BLaER1 (cell line): ENCODE measurements around the gene TIMM10B.

ENCODE experiments used
- H3K27ac ChIP-seq: shearing (Covaris generic); formaldehyde crosslinking; 2 replicates; pipeline ENCODE4 v1.8.1; 2022
- H3K27me3 ChIP-seq: shearing (Covaris generic); formaldehyde crosslinking; 2 replicates; pipeline ENCODE4 v1.8.1; 2022
- H3K36me3 ChIP-seq: shearing (Covaris generic); formaldehyde crosslinking; 2 replicates; pipeline ENCODE4 v1.8.1; 2022
- H3K4me1 ChIP-seq: shearing (Covaris generic); formaldehyde crosslinking; 2 replicates; pipeline ENCODE4 v1.8.1; 2022
- H3K4me2 ChIP-seq: shearing (Covaris generic); formaldehyde crosslinking; 2 replicates; pipeline ENCODE4 v1.8.1; 2022
- H3K4me3 ChIP-seq: shearing (Covaris generic); formaldehyde crosslinking; 2 replicates; pipeline ENCODE4 v1.8.1; 2022
- H3K9ac ChIP-seq: shearing (Covaris generic); formaldehyde crosslinking; 2 replicates; pipeline ENCODE4 v1.8.1; 2022
- H3K9me3 ChIP-seq: shearing (Covaris generic); formaldehyde crosslinking; 2 replicates; pipeline ENCODE4 v1.8.1; 2022
- H4K20me1 ChIP-seq: shearing (Covaris generic); formaldehyde crosslinking; 2 replicates; pipeline ENCODE4 v1.8.1; 2022
- Cebpa-rat ChIP-seq: shearing (Covaris generic); IDR thresholded peaks from 2 replicates; pipeline ENCODE4 v1.8.1; 2022

Gene TIMM10B

DNA sequence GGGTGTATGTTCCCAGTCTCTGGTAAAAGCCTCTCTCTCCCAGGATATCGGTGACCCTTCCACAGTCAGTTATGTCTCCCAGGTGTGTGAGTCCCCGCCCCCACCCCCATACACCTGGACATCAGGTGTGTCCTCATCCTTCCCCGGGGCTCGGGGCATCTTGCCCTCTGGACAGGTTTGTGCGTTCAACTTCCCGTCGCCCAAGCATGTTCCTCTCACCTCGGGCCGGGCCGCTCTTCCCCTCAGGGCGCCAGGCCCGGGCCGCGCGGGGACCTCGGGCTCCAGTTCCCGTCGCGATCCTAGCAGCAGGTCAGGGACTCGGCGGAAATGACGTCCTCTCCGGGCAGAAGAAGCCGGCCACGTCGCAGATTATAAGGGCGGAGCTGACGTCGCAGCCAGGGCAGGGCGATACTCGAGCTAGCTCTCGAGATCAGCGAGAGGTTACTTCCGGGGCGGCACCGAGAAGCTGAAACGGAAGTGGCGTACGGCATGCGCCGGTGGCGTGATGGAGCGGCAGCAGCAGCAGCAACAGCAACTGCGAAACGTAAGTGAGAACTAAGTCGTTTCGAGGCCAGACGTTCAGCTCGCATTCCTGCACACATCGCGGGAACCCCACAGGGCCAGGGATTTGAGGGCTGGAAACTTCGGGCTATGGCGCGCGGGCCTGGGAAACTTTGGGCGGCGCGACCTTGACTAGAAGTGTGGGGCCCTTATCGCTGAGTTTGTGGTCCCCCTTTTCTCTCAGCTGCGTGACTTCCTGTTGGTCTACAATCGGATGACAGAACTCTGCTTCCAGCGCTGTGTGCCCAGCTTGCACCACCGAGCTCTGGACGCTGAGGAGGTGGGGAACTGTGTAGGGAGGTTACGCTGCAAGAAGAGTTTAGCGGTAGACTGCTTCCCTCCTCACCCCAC is at the start of gene TIMM10B, which contains the start of gene ARFIP2:
TSS of gene TIMM10B (plus strand) at position 490 of the 912 bp plus-strand sequence. CDS start at position 506, 16 bp downstream.
TSS of gene ARFIP2 (minus strand) at position 320 of the 912 bp plus-strand sequence. CDS start 910 bp downstream, outside the sequence.
- no peak for TF ChIP-seq Cebpa-rat
- no peaks in the 10 kb centered on the region for H3K9me3 ChIP-seq
- H3K4me1 ChIP-seq, result peaks cover 27% of the 10 kb centered on the region
- peak within 1 kb of the TSS; percentile 94 for H3K4me3 ChIP-seq
- peaks cover 40% of the 10 kb centered on the region for H4K20me1 ChIP-seq
- H3K27ac ChIP-seq, result peak within 1 kb of the TSS; percentile 90
- peak within 1 kb of the TSS; percentile 93 for H3K9ac ChIP-seq
- peaks cover 75% of the 10 kb centered on the region for H3K36me3 ChIP-seq
- H3K27me3 ChIP-seq, result no peaks in the 10 kb centered on the region
- H3K4me2 ChIP-seq, result peak within 1 kb of the TSS; percentile 98

DNA sequence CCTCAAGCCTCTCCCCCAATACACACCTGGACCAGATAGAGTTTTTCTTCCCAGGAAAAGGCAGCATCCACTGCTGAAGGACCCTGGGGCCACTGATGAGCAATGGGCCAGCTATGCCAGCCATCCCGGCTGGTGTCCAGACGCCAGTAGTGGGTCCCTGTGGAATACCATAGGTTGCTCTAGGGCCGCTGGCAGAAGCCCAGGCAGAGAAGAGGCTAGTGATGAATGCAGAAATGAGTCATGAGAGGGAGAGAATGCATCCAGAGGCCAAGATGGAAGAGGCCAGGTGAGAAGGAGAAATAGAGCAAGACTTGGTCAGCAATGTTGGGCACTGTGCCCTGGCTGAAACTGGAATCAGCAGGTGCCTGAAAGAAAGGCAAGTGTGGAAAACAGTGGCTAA is 49.4 kb upstream of the TIMM10B start:
- Histone ChIP-seq H3K9me3 (no peaks in the 10 kb centered on the region; the same call in 1 of the 2 replicates), H3K27me3 (no peaks in the 10 kb centered on the region), H3K4me2 (no peak overlapping the region), H4K20me1 (no peaks in the 10 kb centered on the region), H3K4me3 (no peak overlapping the region), H3K4me1 (peaks cover 42% of the 10 kb centered on the region), H3K36me3 (no peaks in the 10 kb centered on the region), H3K27ac (no peak overlapping the region), H3K9ac (no peak overlapping the region)
- TF ChIP-seq Cebpa-rat, result no peak

DNA sequence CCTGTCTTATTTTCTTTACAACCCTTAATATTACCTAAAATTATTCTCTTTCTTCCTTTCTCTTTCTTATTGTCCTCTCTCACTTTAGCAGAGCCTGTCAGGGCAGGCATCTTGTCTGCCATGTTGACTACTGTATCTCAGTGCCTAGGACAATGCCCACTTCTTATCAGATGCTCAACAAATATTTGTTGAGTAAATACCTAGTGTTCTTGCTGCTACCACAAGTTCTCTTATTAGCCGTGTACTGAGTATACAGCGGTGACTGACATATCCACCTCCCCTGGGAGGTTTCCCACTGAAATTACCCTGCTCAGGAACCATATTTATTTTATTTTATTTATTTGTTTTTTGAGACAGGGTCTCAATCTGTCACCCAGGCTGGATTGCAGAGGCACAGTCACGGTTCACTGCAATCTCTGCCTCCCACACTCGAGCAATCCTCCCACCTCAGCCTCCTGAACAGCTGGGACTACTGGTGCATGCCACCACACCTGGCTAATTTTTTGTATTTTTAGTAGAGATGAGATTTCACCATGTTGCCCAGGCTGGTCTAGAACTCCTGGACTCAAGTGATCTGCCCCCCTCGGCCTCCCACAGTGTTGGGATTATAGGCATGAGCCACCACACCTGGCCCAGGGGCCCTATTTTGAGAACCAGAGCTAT is 47.2 kb upstream of the TIMM10B start:
- no peaks in the 10 kb centered on the region for H4K20me1 ChIP-seq
- no peak for TF ChIP-seq Cebpa-rat
- H3K27ac ChIP-seq, result peak overlapping the region; percentile 25; the same call in 1 of the 2 replicates
- H3K9me3 ChIP-seq, result no peaks in the 10 kb centered on the region; the same call in 1 of the 2 replicates
- H3K9ac ChIP-seq, result no peak overlapping the region
- H3K4me2 ChIP-seq, result peak overlapping the region; percentile 59
- H3K4me3 ChIP-seq, result no peak overlapping the region
- no peaks in the 10 kb centered on the region for H3K27me3 ChIP-seq
- H3K36me3 ChIP-seq, result no peaks in the 10 kb centered on the region
- peaks cover 57% of the 10 kb centered on the region for H3K4me1 ChIP-seq

- H3K27me3 ChIP-seq, result no peaks in the 10 kb centered on the region
- no peak overlapping the region for H3K4me3 ChIP-seq
- H3K9ac ChIP-seq, result no peak overlapping the region
- TF ChIP-seq Cebpa-rat, result no peak
- H4K20me1 ChIP-seq, result no peaks in the 10 kb centered on the region
- no peaks in the 10 kb centered on the region for H3K36me3 ChIP-seq
- H3K27ac ChIP-seq, result no peak overlapping the region
- peak overlapping the region; percentile 23; the same call in 1 of the 2 replicates for H3K4me2 ChIP-seq
- H3K4me1 ChIP-seq, result peaks cover 57% of the 10 kb centered on the region
- no peaks in the 10 kb centered on the region; the same call in 1 of the 2 replicates for H3K9me3 ChIP-seq
Observed at GRCh38 chr11:6437423-6437822, 43.9 kb upstream of the TIMM10B start.

DNA sequence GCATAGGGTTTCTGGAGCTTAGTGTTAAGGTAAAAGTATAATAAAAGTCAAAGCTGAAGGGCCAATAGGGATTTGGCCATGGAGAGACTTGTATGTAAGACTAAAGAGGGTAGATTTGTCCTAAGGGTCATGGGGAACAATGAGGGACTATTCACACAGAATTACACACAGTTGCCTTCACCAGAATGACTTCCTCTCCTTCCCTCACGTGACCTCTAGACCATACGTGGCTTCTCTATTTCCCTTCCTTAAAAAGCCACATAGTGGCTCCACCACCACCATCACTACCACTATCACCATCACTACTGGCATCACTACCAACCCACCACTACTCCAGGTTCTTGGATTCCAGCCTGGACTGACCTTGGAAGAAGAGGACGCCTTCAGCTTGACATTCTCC is 43.3 kb upstream of the TIMM10B start:
- Histone ChIP-seq H3K4me2 (peak overlapping the region; percentile 23), H4K20me1 (no peaks in the 10 kb centered on the region)

GRCh38 chr11:6438979-6439571 is 42.2 kb upstream of the TIMM10B start:
- no peaks in the 10 kb centered on the region for H4K20me1 ChIP-seq
- peaks cover 43% of the 10 kb centered on the region for H3K4me1 ChIP-seq
- TF ChIP-seq Cebpa-rat, result no peak
- H3K4me2 ChIP-seq, result no peak overlapping the region
- H3K27me3 ChIP-seq, result no peaks in the 10 kb centered on the region
- H3K9ac ChIP-seq, result no peak overlapping the region
- no peak overlapping the region for H3K4me3 ChIP-seq
- no peak overlapping the region for H3K27ac ChIP-seq
- no peaks in the 10 kb centered on the region for H3K36me3 ChIP-seq
- no peaks in the 10 kb centered on the region; the same call in 1 of the 2 replicates for H3K9me3 ChIP-seq

More for the DNA sequence above, 43.3 kb upstream of the TIMM10B start:
- H3K4me3 ChIP-seq, result no peak overlapping the region
- no peaks in the 10 kb centered on the region; the same call in 1 of the 2 replicates for H3K9me3 ChIP-seq
- H3K9ac ChIP-seq, result no peak overlapping the region
- H3K27ac ChIP-seq, result no peak overlapping the region
- no peaks in the 10 kb centered on the region for H3K27me3 ChIP-seq
- peaks cover 54% of the 10 kb centered on the region for H3K4me1 ChIP-seq
- no peaks in the 10 kb centered on the region for H3K36me3 ChIP-seq
- TF ChIP-seq Cebpa-rat, result no peak

DNA sequence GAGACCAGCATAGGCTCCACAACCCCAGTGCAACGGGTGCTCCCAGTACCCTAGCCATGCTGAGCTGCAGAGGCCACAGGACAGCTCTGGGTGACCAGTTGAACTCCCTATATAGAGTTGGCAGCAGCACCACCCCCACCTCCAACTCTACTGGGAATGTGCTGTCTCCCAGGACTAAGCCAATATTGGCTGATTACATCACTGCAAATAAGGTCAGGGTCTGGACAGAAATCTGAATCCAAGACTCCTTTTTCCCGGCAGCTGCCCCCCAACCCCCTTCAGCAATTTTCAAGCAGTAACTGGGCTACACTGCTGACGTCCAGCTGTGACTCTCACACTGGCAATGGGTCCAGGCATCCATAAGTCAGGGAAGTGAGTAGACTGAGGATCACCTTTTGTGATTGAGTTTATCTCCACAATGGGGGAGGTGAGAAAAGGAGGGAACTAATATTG is 40.4 kb upstream of the TIMM10B start, which contains the start of gene HPX:
TSS of gene HPX (minus strand) at position 82 of the 453 bp plus-strand sequence. CDS start at position 58, 24 bp downstream.
- Histone ChIP-seq H3K27ac (no peak within 1 kb of the TSS), H3K9ac (no peak within 1 kb of the TSS), H3K9me3 (no peaks in the 10 kb centered on the region; the same call in 1 of the 2 replicates), H4K20me1 (no peaks in the 10 kb centered on the region), H3K4me2 (no peak within 1 kb of the TSS), H3K4me3 (no peak within 1 kb of the TSS), H3K4me1 (peaks cover 25% of the 10 kb centered on the region), H3K36me3 (no peaks in the 10 kb centered on the region), H3K27me3 (no peaks in the 10 kb centered on the region)
- no peak for TF ChIP-seq Cebpa-rat

DNA sequence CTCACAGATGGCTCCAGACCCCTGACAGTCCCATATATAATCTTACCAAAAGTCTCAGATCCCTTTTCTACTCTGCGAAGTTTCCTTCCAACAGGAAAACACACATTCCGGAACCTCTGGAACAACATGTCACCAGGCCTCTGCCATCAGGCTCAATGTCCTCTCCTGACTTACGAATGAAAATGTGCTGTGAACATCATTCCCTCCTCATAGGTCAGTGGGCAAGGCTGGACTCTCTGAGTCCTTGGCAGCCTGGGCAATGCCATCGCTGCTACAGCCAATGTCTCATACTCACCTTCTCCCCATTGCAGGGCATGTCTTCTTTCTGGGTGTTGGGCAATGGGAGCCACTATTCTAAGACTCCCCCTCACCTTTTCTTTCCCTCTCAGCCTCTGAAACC is 38.9 kb upstream of the TIMM10B start:
- no peak for TF ChIP-seq Cebpa-rat
- H3K9ac ChIP-seq, result no peak overlapping the region
- no peak overlapping the region for H3K4me3 ChIP-seq
- H3K27me3 ChIP-seq, result no peaks in the 10 kb centered on the region
- no peaks in the 10 kb centered on the region for H4K20me1 ChIP-seq
- no peak overlapping the region for H3K27ac ChIP-seq
- no peaks in the 10 kb centered on the region for H3K36me3 ChIP-seq
- H3K9me3 ChIP-seq, result no peaks in the 10 kb centered on the region
- H3K4me2 ChIP-seq, result no peak overlapping the region
- peaks cover 10% of the 10 kb centered on the region for H3K4me1 ChIP-seq

DNA sequence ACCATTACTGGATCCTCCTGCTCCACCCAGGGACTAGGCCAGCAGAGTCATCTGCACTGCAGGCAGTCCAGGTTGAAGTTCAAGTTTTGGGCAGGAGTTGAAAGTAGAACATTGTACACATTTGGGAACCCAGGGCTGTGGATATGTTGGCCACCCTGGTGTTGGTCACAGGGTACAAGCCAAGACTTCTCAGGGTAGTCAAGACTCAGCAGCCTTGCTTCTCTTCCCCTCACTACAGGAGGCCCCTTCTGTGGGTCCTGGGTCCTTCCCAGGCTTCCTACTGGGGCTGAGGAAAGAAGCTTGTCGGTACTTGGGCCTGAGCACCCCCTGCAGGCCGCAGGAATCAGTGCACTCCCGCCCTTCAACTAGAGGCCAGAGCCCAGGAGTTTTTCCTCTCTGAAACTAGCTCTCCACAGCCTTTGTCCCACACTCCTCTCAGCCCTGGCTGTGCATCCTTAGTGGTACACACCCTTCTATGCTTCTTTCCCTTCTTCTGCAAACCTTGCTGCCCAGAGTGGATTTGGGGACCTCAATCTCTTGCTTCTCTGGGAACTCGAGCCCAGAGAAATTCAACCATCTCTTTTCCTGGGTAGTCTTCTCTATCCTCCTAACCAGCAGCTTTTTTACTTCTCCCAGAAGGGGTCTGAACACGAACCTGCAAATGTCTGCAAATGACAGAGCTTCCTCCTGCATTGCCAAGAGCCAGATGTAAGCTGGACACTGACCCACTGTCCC is 37.9 kb upstream of the TIMM10B start:
- no peak overlapping the region for H3K4me3 ChIP-seq
- TF ChIP-seq Cebpa-rat, result no peak
- H3K27me3 ChIP-seq, result no peaks in the 10 kb centered on the region
- H3K4me1 ChIP-seq, result peaks cover under 1% of the 10 kb centered on the region; the same call in 1 of the 2 replicates
- no peak overlapping the region for H3K9ac ChIP-seq
- no peaks in the 10 kb centered on the region for H4K20me1 ChIP-seq
- no peak overlapping the region for H3K27ac ChIP-seq
- H3K4me2 ChIP-seq, result no peak overlapping the region
- H3K36me3 ChIP-seq, result no peaks in the 10 kb centered on the region
- no peaks in the 10 kb centered on the region for H3K9me3 ChIP-seq
